Hepatocyte (in vitro differentiated cells): Measurements from ENCODE around the gene FAM13C. TPM values are rescaled to one million over a fixed set of nuclear protein-coding genes. Genes with fewer than 3 reads are reported as not detected.

Experiments
- DNase-seq: peaks from one replicate; pipeline ENCODE4 v3.0.0-alpha.2; 2016; ENCODE audit warnings: low spot score
- H2AFZ ChIP-seq: fragments of 200-600 bp; sonication (generic); 2 replicates; pipeline ENCODE4 v1.6.0; 2016; ENCODE audit warnings: antibody characterized with exemption, mild to moderate bottlenecking
- H3K27ac ChIP-seq: fragments of 200-600 bp; sonication (generic); 2 replicates; pipeline ENCODE4 v1.5.1; 2016; ENCODE audit warnings: mild to moderate bottlenecking
- H3K27me3 ChIP-seq: fragments of 200-600 bp; sonication (generic); 2 replicates; pipeline ENCODE4 v1.6.1; 2016
- H3K36me3 ChIP-seq: fragments of 200-600 bp; sonication (generic); replicated peaks from 2 replicates; pipeline ENCODE4 v1.5.1; 2016; ENCODE audit warnings: low read depth; ENCODE audit not compliant: insufficient read depth
- H3K4me1 ChIP-seq: fragments of 200-600 bp; sonication (generic); 2 replicates; pipeline ENCODE4 v1.5.1; 2016; ENCODE audit warnings: mild to moderate bottlenecking, moderate library complexity; ENCODE audit not compliant: insufficient read depth
- H3K4me2 ChIP-seq: fragments of 200-600 bp; sonication (generic); 2 replicates; pipeline ENCODE4 v1.6.0; 2016
- H3K4me3 ChIP-seq: fragments of 200-600 bp; sonication (generic); 2 replicates; pipeline ENCODE4 v1.5.1; 2016; ENCODE audit warnings: mild to moderate bottlenecking
- H3K79me2 ChIP-seq: fragments of 200-600 bp; sonication (generic); 2 replicates; pipeline ENCODE4 v1.6.0; 2017; ENCODE audit warnings: mild to moderate bottlenecking
- H3K9me2 ChIP-seq: fragments of 200-600 bp; sonication (generic); replicated peaks from 2 replicates; pipeline ENCODE4 v1.6.0; 2017; ENCODE audit warnings: mild to moderate bottlenecking; ENCODE audit not compliant: insufficient read depth
- H3K9me3 ChIP-seq: fragments of 200-600 bp; sonication (generic); 2 replicates; pipeline ENCODE4 v1.5.1; 2016; ENCODE audit warnings: low read depth, mild to moderate bottlenecking
- H4K20me1 ChIP-seq: fragments of 200-600 bp; sonication (generic); 2 replicates; pipeline ENCODE4 v1.6.0; 2016; ENCODE audit warnings: mild to moderate bottlenecking; ENCODE audit not compliant: insufficient read depth, poor library complexity, severe bottlenecking
- CTCF ChIP-seq: fragments of 200-600 bp; sonication (generic); IDR thresholded peaks from 2 replicates; pipeline ENCODE4 v1.5.1; 2016; ENCODE audit warnings: antibody characterized with exemption, mild to moderate bottlenecking; ENCODE audit not compliant: poor library complexity
- EZH2 ChIP-seq: fragments of 200-600 bp; sonication (generic); IDR thresholded peaks from 2 replicates; pipeline ENCODE4 v1.6.1; 2016; ENCODE audit warnings: antibody characterized with exemption, mild to moderate bottlenecking, borderline replicate concordance
- EZH2phosphoT487 ChIP-seq: fragments of 200-600 bp; sonication (generic); IDR thresholded peaks from one replicate; pipeline ENCODE4 v1.6.1; 2018; ENCODE audit warnings: antibody characterized with exemption, mild to moderate bottlenecking, low read depth, moderate library complexity; ENCODE audit not compliant: unreplicated experiment, severe bottlenecking
- WGBS: methylation state at CpG from one replicate; pipeline ENCODE4 v1.1.6; 2016; ENCODE audit warnings: low lambda C conversion rate; ENCODE audit errors: missing lambda C conversion rate; 5-methylcytosine and 5-hydroxymethylcytosine counted together
- polyA plus RNA-seq: library from polyadenylated mRNA; unstranded; fragments of >200 nt; fragmentation: Nextera tagmentation; extraction: Ambion mirVana; gene quantifications from 2 replicates; pipeline ENCODE4 v1.2.1, GENCODE V29; 2016
- total RNA-seq: library from RNA; depleted of rRNA; stranded (reverse); fragments of >200 nt; gene quantifications from 2 replicates; pipeline ENCODE4 v1.2.3, GENCODE V29; 2014

The FAM13C gene
- total and polyA plus RNA-seq, 2 experiments from 2014 or later: 2.2 to 3.1 TPM

- no peaks in the 10 kb centered on the region for H4K20me1 ChIP-seq
- no peaks in the 10 kb centered on the region for H3K36me3 ChIP-seq
- no peak for DNase-seq
- WGBS: 84% methylated on average over 6 of the region's 6 CpGs
- no peaks in the 10 kb centered on the region for H3K4me1 ChIP-seq
- H3K27ac ChIP-seq: peak overlapping the region; percentile 21
- H3K27me3 ChIP-seq: peaks cover 20% of the 10 kb centered on the region
- H3K9me2 ChIP-seq: no peaks in the 10 kb centered on the region
- no peaks in the 10 kb centered on the region for H3K9me3 ChIP-seq
- H2AFZ ChIP-seq: no peak overlapping the region
- no peak overlapping the region for H3K4me3 ChIP-seq
- peak overlapping the region; percentile 90 for H3K4me2 ChIP-seq
- TF ChIP-seq EZH2 (no peak), CTCF (no peak), EZH2phosphoT487 (no peak)
- no peaks in the 10 kb centered on the region for H3K79me2 ChIP-seq
Measured at GRCh38 chr10:59360605-59361405, 1.5 kb downstream of the FAM13C start.

GRCh38 chr10:59358576-59358975 is 3.8 kb downstream of the FAM13C start:
- Histone ChIP-seq H3K36me3 (no peaks in the 10 kb centered on the region), H3K9me3 (no peaks in the 10 kb centered on the region), H3K27me3 (peaks cover 4% of the 10 kb centered on the region), H2AFZ (no peak overlapping the region), H3K4me2 (no peak overlapping the region), H3K79me2 (no peaks in the 10 kb centered on the region), H3K9me2 (no peaks in the 10 kb centered on the region), H4K20me1 (no peaks in the 10 kb centered on the region), H3K4me1 (no peaks in the 10 kb centered on the region), H3K27ac (no peak overlapping the region), H3K4me3 (no peak overlapping the region)
- no peak for TF ChIP-seq EZH2
- no peak for TF ChIP-seq CTCF
- no peak for TF ChIP-seq EZH2phosphoT487
- no peak for DNase-seq

- Histone ChIP-seq H3K9me2 (no peaks in the 10 kb centered on the region), H3K27me3 (no peaks in the 10 kb centered on the region)
Measured at GRCh38 chr10:59354434-59354833, 7.9 kb downstream of the FAM13C start.

More at GRCh38 chr10:59354434-59354833, 7.9 kb downstream of the FAM13C start:
- Histone ChIP-seq H3K27ac (no peak overlapping the region), H3K4me2 (no peak overlapping the region), H4K20me1 (no peaks in the 10 kb centered on the region), H3K9me3 (no peaks in the 10 kb centered on the region), H3K4me3 (no peak overlapping the region), H3K36me3 (no peaks in the 10 kb centered on the region), H3K79me2 (no peaks in the 10 kb centered on the region), H3K4me1 (no peaks in the 10 kb centered on the region), H2AFZ (no peak overlapping the region)
- TF ChIP-seq EZH2 (no peak), EZH2phosphoT487 (no peak), CTCF (no peak)
- DNase-seq: no peak
